ENCODE measurements around the gene TSFM.

The TSFM gene

GRCh38 chr12:57779736-57780135 lies 2.9 kb upstream of the TSFM start:
- DNase-seq (ENCODE audit: low read depth in 3 of 3) = no peak

- DNase-seq (ENCODE audit: low read depth in 3 of 3) = no peak
Observed at GRCh38 chr12:57780284-57780897, 2.2 kb upstream of the TSFM start.

- no peak for DNase-seq (ENCODE audit: low read depth in 3 of 3)
Observed at GRCh38 chr12:57781244-57781643, 1.3 kb upstream of the TSFM start.

GRCh38 chr12:57781801-57782200 lies 786 bp upstream of the TSFM start:
- DNase-seq (ENCODE audit: low read depth in 3 of 3) = no peak

GRCh38 chr12:57782243-57782607 lies 362 bp upstream of the TSFM start:
- no peak for DNase-seq (ENCODE audit: low read depth in 3 of 3)

- no peak for DNase-seq (ENCODE audit: low read depth in 3 of 3)
Observed at GRCh38 chr12:57783466-57783801, 847 bp downstream of the TSFM start.

GRCh38 chr12:57783861-57784260 lies 1.3 kb downstream of the TSFM start:
- no peak for DNase-seq (ENCODE audit: low read depth in 3 of 3)

GRCh38 chr12:57793920-57794319 lies 11.3 kb downstream of the TSFM start:
- DNase-seq (ENCODE audit: low read depth in 3 of 3) = no peak

- no peak for DNase-seq (ENCODE audit: low read depth in 3 of 3)
Observed at GRCh38 chr12:57795354-57795753, 12.8 kb downstream of the TSFM start.

- no peak for DNase-seq (ENCODE audit: low read depth in 3 of 3)
Observed at GRCh38 chr12:57796996-57797395, 14.4 kb downstream of the TSFM start.

GRCh38 chr12:57797933-57798332 lies 15.3 kb downstream of the TSFM start:
- no peak for DNase-seq (ENCODE audit: low read depth in 3 of 3)

GRCh38 chr12:57800965-57801364 lies 18.4 kb downstream of the TSFM start:
- DNase-seq (ENCODE audit: low read depth in 3 of 3) = no peak

GRCh38 chr12:57802607-57803006 lies 20.0 kb downstream of the TSFM start:
- no peak for DNase-seq (ENCODE audit: low read depth in 3 of 3)

- peak in 1 of 3 donors; percentile 22 for DNase-seq (ENCODE audit: low read depth in 3 of 3)
Observed at GRCh38 chr12:57803319-57803893, 20.8 kb downstream of the TSFM start.

- DNase-seq (ENCODE audit: low read depth in 3 of 3) = no peak
Observed at GRCh38 chr12:57806677-57807076, 24.1 kb downstream of the TSFM start.

GRCh38 chr12:57807285-57807684 lies 24.7 kb downstream of the TSFM start:
- DNase-seq (ENCODE audit: low read depth in 3 of 3) = no peak

- DNase-seq (ENCODE audit: low read depth in 3 of 3) = no peak
Observed at GRCh38 chr12:57808351-57808750, 25.8 kb downstream of the TSFM start.

GRCh38 chr12:57809425-57809824 lies 26.8 kb downstream of the TSFM start:
- no peak for DNase-seq (ENCODE audit: low read depth in 3 of 3)

- DNase-seq (ENCODE audit: low read depth in 3 of 3) = no peak
Observed at GRCh38 chr12:57810450-57810849, 27.9 kb downstream of the TSFM start.

- no peak for DNase-seq (ENCODE audit: low read depth in 3 of 3)
Observed at GRCh38 chr12:57811028-57811755, 28.6 kb downstream of the TSFM start.

GRCh38 chr12:57813111-57813970 lies 30.8 kb downstream of the TSFM start:
- no peak for DNase-seq (ENCODE audit: low read depth in 3 of 3)

- DNase-seq (ENCODE audit: low read depth in 3 of 3) = no peak
Observed at GRCh38 chr12:57813971-57814772, 31.6 kb downstream of the TSFM start.
